HepG2 (cell line): ENCODE measurements around the gene ZC3H7B. TPM values are rescaled to one million over a fixed set of nuclear protein-coding genes. Genes with fewer than 3 reads are reported as not detected.

Experiments used
- ATAC-seq: fragments of 200-7000 bp; cut with Tn5 transposase; 3 replicates; pipeline ENCODE4 v1.9.1; 2020; ENCODE audit warnings: mild to moderate bottlenecking, moderate library complexity
- BruUV-seq: library from RNA; stranded (reverse); fragments of 400-500 nt; replicated peaks from 2 replicates; lab custom pipeline; 2021; lab: Mats Ljungman, UMichigan
- CTCF ChIA-PET: fragments of 300-600 bp; formaldehyde crosslinking; extraction: SDS; loops from one replicate; lab custom pipeline; 2021; ENCODE audit warnings: low total read pairs, inconsistent platforms, low intra/inter-chr PET ratio; lab: Yijun Ruan, JAX
- POLR2A ChIA-PET: fragments of 350-600 bp; sonication (Branson Sonifier 250); formaldehyde crosslinking; loops from one replicate; lab custom pipeline; 2020; ENCODE audit warnings: antibody characterized with exemption, inconsistent platforms; lab: Yijun Ruan, JAX
- DNase-seq: peaks from one replicate; pipeline ENCODE4 v3.0.0-alpha.2; 2015; ENCODE audit warnings: low spot score
- FAIRE-seq: peaks from 3 replicates; lab custom pipeline; 2011; peaks lifted over from hg19 to GRCh38; lab: Jason Lieb, UNC
- H2AFZ ChIP-seq: one replicate; pipeline ENCODE4 v1.6.1; 2011; ENCODE audit warnings: low read length, inconsistent platforms
- H3K27ac ChIP-seq: fragments of 300-600 bp; 3 replicates; pipeline ENCODE4 v1.8.0; 2011; ENCODE audit warnings: mixed run types, mild to moderate bottlenecking, mixed read lengths, low read length, inconsistent platforms; ENCODE audit not compliant: insufficient read depth; ENCODE audit errors: extremely low read length
- H3K27me3 ChIP-seq, 2 experiments: fragments of 200-600 bp in 1 of 2; 2 replicates in 1 of 2; 3 replicates in 1 of 2; pipeline versions ENCODE4 v1.6.0 to v1.8.0; 2011; ENCODE audit warnings: low read length in 2 of 2, mild to moderate bottlenecking in 2 of 2, moderate library complexity in 2 of 2, inconsistent platforms in 1 of 2; ENCODE audit not compliant: insufficient read depth in 2 of 2, control insufficient read depth in 1 of 2
- H3K36me3 ChIP-seq, 2 experiments: fragments of 200-600 bp in 1 of 2; replicated peaks in 1 of 2; 2 replicates in 1 of 2; 3 replicates in 1 of 2; pipeline versions ENCODE4 v1.5.1 to v1.8.0; 2011; ENCODE audit warnings: low read length in 2 of 2, inconsistent platforms in 1 of 2; ENCODE audit not compliant: insufficient read depth in 2 of 2, control insufficient read depth in 1 of 2
- H3K4me1 ChIP-seq: 2 replicates; pipeline ENCODE4 v1.5.1; 2012; ENCODE audit warnings: low read length, inconsistent platforms; ENCODE audit not compliant: insufficient read depth
- H3K4me2 ChIP-seq: 2 replicates; pipeline ENCODE4 v1.6.0; 2011; ENCODE audit warnings: low read depth, low read length, inconsistent platforms
- H3K4me3 ChIP-seq, 3 experiments: fragments of 200-600 bp in 1 of 3; sonication (generic), shearing (Covaris generic) in 1 of 3; replicated peaks in 1 of 3; 2 replicates each; pipeline ENCODE4 v1.5.1; 2011 to 2016; ENCODE audit warnings: low read length in 3 of 3, inconsistent platforms in 2 of 3, low read depth in 2 of 3, mild to moderate bottlenecking in 2 of 3, control low read depth in 1 of 3, mixed read lengths in 1 of 3; ENCODE audit not compliant: insufficient read depth in 1 of 3
- H3K79me2 ChIP-seq: one replicate; pipeline ENCODE4 v1.6.1; 2011; ENCODE audit warnings: low read length, inconsistent platforms; ENCODE audit not compliant: insufficient read depth
- H3K9ac ChIP-seq: 2 replicates; pipeline ENCODE4 v1.6.0; 2011; ENCODE audit warnings: mild to moderate bottlenecking, low read depth, low read length, inconsistent platforms; ENCODE audit not compliant: insufficient read depth
- H3K9me3 ChIP-seq: 2 replicates; pipeline ENCODE4 v1.5.1; 2012; ENCODE audit warnings: mild to moderate bottlenecking, low read length
- H4K20me1 ChIP-seq: 2 replicates; pipeline ENCODE4 v1.6.0; 2011; ENCODE audit warnings: inconsistent platforms, mild to moderate bottlenecking, low read length, moderate library complexity; ENCODE audit not compliant: insufficient read depth
- EEA1 ChIP-seq: sonication (generic); formaldehyde crosslinking; IDR thresholded peaks from 2 replicates; pipeline ENCODE4 v1.5.1; 2020; ENCODE audit warnings: mild to moderate bottlenecking, missing genetic modification reagents, borderline replicate concordance
- GTF3A ChIP-seq: sonication (generic); formaldehyde crosslinking; conservative IDR thresholded peaks from 2 replicates; pipeline ENCODE4 v1.4.0; 2020; ENCODE audit warnings: mild to moderate bottlenecking, missing genetic modification reagents
- KLF12 ChIP-seq: sonication (generic); formaldehyde crosslinking; IDR thresholded peaks from 2 replicates; pipeline ENCODE4 v1.4.0; 2020; ENCODE audit warnings: missing genetic modification reagents, borderline replicate concordance
- MEIS2 ChIP-seq: sonication (generic); formaldehyde crosslinking; IDR thresholded peaks from 2 replicates; pipeline ENCODE4 v1.9.0; 2021; ENCODE audit warnings: mild to moderate bottlenecking, missing genetic modification reagents
- NBN ChIP-seq: fragments of 450-650 bp; conservative IDR thresholded peaks from 2 replicates; pipeline ENCODE4 v1.6.1; 2017
- POLR2G ChIP-seq: fragments of 200-400 bp; formaldehyde crosslinking; IDR thresholded peaks from 2 replicates; pipeline ENCODE4 v1.6.1; 2018; ENCODE audit warnings: mild to moderate bottlenecking, low read depth, low read length, moderate library complexity
- ZNF772 ChIP-seq: sonication (generic); formaldehyde crosslinking; IDR thresholded peaks from 2 replicates; pipeline ENCODE4 v1.5.0; 2020; ENCODE audit warnings: mild to moderate bottlenecking, missing genetic modification reagents
- WGBS: methylation state at CpG from one replicate; pipeline ENCODE4 v1.1.6; 2017; ENCODE audit warnings: low lambda C conversion rate; 5-methylcytosine and 5-hydroxymethylcytosine counted together
- in situ Hi-C: cut with HindIII; loops from 2 replicates; pipeline ENCODE4 v1.10.0; 2017; ENCODE audit warnings: low pct_unique_long_range_greater_than_20kb; ENCODE audit not compliant: extremely low pct_ligation_motif_present
- intact Hi-C: fragments of 100-400 bp; cut with micrococcal nuclease; formaldehyde crosslinking; loops from one replicate; pipeline ENCODE4 v1.10.0; 2022; ENCODE audit not compliant: unreplicated experiment
- polyA plus RNA-seq, 8 experiments: library from polyadenylated mRNA; depleted of rRNA in 3 of 8; stranded (reverse) in 7 of 8; unstranded in 1 of 8; fragments of >200 nt; fragmentation: Illumina TruSeq in 4 of 8; extraction: Trizol in 4 of 8; gene quantifications; 2 replicates each; pipeline versions ENCODE4 v1.2.1 to v1.2.3, GENCODE V29; 2011 to 2016; ENCODE audit warnings: low read depth in 4 of 8, missing spikeins in 1 of 8, mixed read lengths in 1 of 8; ENCODE audit not compliant: insufficient read depth in 1 of 8
- total RNA-seq, 5 experiments: library from RNA; depleted of rRNA; stranded (reverse); fragments of >200 nt; fragmentation: Illumina TruSeq; extraction: Trizol; gene quantifications; 2 replicates each; pipeline ENCODE4 v1.2.3, GENCODE V29; 2016; ENCODE audit warnings: low read depth in 1 of 5
- TF ChIP-seq, protein P1 (sequence below): sonication (generic); formaldehyde crosslinking; IDR thresholded peaks from 2 replicates; pipeline ENCODE4 v1.4.0; 2020; ENCODE audit warnings: missing genetic modification reagents, mild to moderate bottlenecking, borderline replicate concordance
- TF ChIP-seq, protein P2 (sequence below): sonication (generic); formaldehyde crosslinking; IDR thresholded peaks from 2 replicates; pipeline ENCODE4 v1.5.0; 2020; ENCODE audit warnings: mild to moderate bottlenecking, missing genetic modification reagents, borderline replicate concordance
- TF ChIP-seq, protein P3 (sequence below): IDR thresholded peaks from 2 replicates; pipeline ENCODE4 v1.6.1; 2016; ENCODE audit warnings: missing biosample characterization, missing genetic modification reagents, low read depth

ZC3H7B gene
- total and polyA plus RNA-seq, 2 of the 13 experiments (the other 11 are each of a cell fraction or from before 2014, with no cell fraction given), result 26.4 to 37.2 TPM

DNA sequence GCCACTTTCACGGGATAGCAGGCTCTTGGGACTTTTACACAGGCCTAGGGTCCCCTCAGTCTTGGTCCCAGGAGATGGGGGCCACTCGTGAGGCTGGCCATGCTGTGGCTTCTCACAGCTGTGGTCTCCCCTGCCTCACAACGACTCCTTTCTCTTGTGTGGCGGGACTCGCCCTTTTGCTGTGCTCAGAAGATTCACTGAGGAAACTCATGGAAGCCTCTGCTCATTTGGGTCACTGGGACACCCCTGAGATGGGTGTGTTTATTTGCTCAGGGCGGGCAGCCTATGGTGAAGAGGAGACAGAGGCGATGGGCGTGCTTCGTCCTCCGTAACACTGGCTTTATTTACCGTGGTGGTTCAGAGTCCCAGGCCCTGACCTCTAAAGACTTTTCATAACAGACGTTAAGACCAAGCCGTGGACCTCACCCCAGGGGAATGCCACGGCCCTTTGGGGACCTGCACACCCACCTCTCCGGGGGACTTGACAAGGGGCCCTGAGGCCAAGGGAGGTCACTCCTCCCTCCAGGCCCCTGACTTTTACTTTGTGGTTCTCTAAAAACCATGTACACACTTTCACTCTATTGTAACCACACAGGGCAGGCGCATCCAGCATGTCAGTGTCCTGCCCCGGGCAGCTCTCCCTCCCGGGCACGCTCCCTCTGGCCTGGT is 96.0 kb downstream of the ZC3H7B start:
- H3K27ac ChIP-seq, result peak overlapping the region; percentile 92
- peaks cover 64% of the 10 kb centered on the region for H3K4me1 ChIP-seq
- no peak overlapping the region for H2AFZ ChIP-seq
- WGBS, result 0% methylated on average over 9 of the region's 19 CpGs
- intact Hi-C loops (no loop called here), in situ Hi-C loops (no loop called here)
- no peaks in the 10 kb centered on the region for H3K79me2 ChIP-seq
- DNase-seq, result peak; percentile 91
- no peaks in the 10 kb centered on the region for H4K20me1 ChIP-seq
- peak; percentile 96 for ATAC-seq
- peak overlapping the region; percentile 64 for H3K9ac ChIP-seq
- H3K9me3 ChIP-seq, result no peaks in the 10 kb centered on the region
- CTCF ChIA-PET, result no interaction called here
- H3K4me2 ChIP-seq, result peak overlapping the region; percentile 92
- no peaks in the 10 kb centered on the region for H3K27me3 ChIP-seq
- BruUV-seq, result no TSS peak
- H3K4me3 ChIP-seq, result peak overlapping the region; percentile 21 to 67 (median 41)
- peak; percentile 99 for FAIRE-seq
- H3K36me3 ChIP-seq, result peaks cover 2 to 12% of the 10 kb centered on the region in 2 experiments; a peak in 2 of 5 replicates
- POLR2A ChIA-PET, result interaction anchor here (1.1 to 4.8 kb wide), 7 partner anchors 11 to 89 kb away, joined by 3 to 60 read pairs (median 4); partner anchors contain the start of genes TEF and TOB2
- TF ChIP-seq EEA1 (CRISPR knock-in tag) (0 out of 2 replicates have a peak, but pooled peaks have one; percentile 35), GTF3A (CRISPR knock-in tag) (0 out of 2 replicates have a peak, but pooled peaks have one; percentile 52), NBN (no peak), MEIS2 (peak; percentile 21; the same call in 1 of the 2 replicates), KLF12 (CRISPR knock-in tag) (0 out of 2 replicates have a peak, but pooled peaks have one; percentile 24), POLR2G (peak; percentile 50), ZNF772 (CRISPR knock-in tag) (peak; percentile 39; the same call in 1 of the 2 replicates)
- TF ChIP-seq, protein P1, sequence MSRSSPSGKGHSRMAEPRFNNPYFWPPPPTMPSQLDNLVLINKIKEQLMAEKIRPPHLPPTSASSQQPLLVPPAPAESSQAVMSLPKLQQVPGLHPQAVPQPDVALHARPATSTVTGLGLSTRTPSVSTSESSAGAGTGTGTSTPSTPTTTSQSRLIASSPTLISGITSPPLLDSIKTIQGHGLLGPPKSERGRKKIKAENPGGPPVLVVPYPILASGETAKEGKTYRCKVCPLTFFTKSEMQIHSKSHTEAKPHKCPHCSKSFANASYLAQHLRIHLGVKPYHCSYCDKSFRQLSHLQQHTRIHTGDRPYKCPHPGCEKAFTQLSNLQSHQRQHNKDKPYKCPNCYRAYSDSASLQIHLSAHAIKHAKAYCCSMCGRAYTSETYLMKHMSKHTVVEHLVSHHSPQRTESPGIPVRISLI (CRISPR knock-in tag), result no peak
- TF ChIP-seq, protein P2, sequence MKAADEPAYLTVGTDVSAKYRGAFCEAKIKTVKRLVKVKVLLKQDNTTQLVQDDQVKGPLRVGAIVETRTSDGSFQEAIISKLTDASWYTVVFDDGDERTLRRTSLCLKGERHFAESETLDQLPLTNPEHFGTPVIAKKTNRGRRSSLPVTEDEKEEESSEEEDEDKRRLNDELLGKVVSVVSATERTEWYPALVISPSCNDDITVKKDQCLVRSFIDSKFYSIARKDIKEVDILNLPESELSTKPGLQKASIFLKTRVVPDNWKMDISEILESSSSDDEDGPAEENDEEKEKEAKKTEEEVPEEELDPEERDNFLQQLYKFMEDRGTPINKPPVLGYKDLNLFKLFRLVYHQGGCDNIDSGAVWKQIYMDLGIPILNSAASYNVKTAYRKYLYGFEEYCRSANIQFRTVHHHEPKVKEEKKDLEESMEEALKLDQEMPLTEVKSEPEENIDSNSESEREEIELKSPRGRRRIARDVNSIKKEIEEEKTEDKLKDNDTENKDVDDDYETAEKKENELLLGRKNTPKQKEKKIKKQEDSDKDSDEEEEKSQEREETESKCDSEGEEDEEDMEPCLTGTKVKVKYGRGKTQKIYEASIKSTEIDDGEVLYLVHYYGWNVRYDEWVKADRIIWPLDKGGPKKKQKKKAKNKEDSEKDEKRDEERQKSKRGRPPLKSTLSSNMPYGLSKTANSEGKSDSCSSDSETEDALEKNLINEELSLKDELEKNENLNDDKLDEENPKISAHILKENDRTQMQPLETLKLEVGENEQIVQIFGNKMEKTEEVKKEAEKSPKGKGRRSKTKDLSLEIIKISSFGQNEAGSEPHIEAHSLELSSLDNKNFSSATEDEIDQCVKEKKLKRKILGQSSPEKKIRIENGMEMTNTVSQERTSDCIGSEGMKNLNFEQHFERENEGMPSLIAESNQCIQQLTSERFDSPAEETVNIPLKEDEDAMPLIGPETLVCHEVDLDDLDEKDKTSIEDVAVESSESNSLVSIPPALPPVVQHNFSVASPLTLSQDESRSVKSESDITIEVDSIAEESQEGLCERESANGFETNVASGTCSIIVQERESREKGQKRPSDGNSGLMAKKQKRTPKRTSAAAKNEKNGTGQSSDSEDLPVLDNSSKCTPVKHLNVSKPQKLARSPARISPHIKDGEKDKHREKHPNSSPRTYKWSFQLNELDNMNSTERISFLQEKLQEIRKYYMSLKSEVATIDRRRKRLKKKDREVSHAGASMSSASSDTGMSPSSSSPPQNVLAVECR (CRISPR knock-in tag), result peak; percentile 85
- TF ChIP-seq, protein P3, sequence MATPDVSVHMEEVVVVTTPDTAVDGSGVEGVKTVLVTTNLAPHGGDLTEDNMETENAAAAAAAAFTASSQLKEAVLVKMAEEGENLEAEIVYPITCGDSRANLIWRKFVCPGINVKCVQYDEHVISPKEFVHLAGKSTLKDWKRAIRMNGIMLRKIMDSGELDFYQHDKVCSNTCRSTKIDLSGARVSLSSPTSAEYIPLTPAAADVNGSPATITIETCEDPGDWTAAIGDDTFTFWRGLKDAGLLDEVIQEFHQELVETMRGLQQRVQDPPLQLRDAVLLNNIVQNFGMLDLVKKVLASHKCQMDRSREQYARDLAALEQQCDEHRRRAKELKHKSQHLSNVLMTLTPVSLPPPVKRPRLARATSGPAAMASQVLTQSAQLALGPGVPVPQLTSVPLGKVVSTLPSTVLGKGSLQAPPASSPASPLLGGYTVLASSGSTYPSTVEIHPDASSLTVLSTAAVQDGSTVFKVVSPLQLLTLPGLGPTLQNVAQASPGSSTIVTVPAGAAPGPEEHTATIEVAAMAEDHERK, result no peak
